LHCN-M2 (cell line): ENCODE results near the gene STUB1. TPM values are rescaled to one million over a fixed set of nuclear protein-coding genes. Genes with fewer than 3 reads are reported as not detected.
A peak's percentile ranks its signal among the peaks of the same experiment; 100 is the strongest.

Experiments used
- DNase-seq: peaks from one replicate; pipeline ENCODE4 v3.0.0-alpha.2; 2012; ENCODE audit warnings: low read depth
- total RNA-seq: library from RNA; depleted of rRNA; stranded (reverse); fragments of >200 nt; gene quantifications from 2 replicates; pipeline ENCODE4 v1.2.3, GENCODE V29; 2014

The STUB1 gene
- total RNA-seq, 1 experiment from 2014 or later: 287 TPM

- no peak for DNase-seq
Measured at GRCh38 chr16:694187-694862, 14.1 kb downstream of the STUB1 start.

- no peak for DNase-seq
Measured at GRCh38 chr16:694863-695354, 14.7 kb downstream of the STUB1 start.

GRCh38 chr16:695355-696089, 15.3 kb downstream of the STUB1 start:
- DNase-seq: no peak

GRCh38 chr16:698911-699671, 18.9 kb downstream of the STUB1 start:
- no peak for DNase-seq

GRCh38 chr16:700684-701584, 20.7 kb downstream of the STUB1 start:
- no peak for DNase-seq

- DNase-seq: no peak
Measured at GRCh38 chr16:702341-702740, 22.1 kb downstream of the STUB1 start.

- no peak for DNase-seq
Measured at GRCh38 chr16:703406-703805, 23.2 kb downstream of the STUB1 start.

GRCh38 chr16:704047-704446, 23.8 kb downstream of the STUB1 start:
- DNase-seq: no peak

- DNase-seq: no peak
Measured at GRCh38 chr16:704552-705380, 24.6 kb downstream of the STUB1 start.

- DNase-seq: no peak
Measured at GRCh38 chr16:705431-706188, 25.4 kb downstream of the STUB1 start, which contains the start of gene FBXL16. FBXL16 (minus strand) TSS chr16:705801; CDS start chr16:697405, 8,396 bp downstream.

- no peak for DNase-seq
Measured at GRCh38 chr16:706189-707061, 26.2 kb downstream of the STUB1 start.

- peak; percentile 22 for DNase-seq
Measured at GRCh38 chr16:707062-707538, 26.9 kb downstream of the STUB1 start.

- DNase-seq: no peak
Measured at GRCh38 chr16:708019-708418, 27.8 kb downstream of the STUB1 start.

- no peak for DNase-seq
Measured at GRCh38 chr16:708959-709358, 28.7 kb downstream of the STUB1 start.

- DNase-seq: peak; percentile 93
Measured at GRCh38 chr16:709566-710499, 29.6 kb downstream of the STUB1 start.

- DNase-seq: no peak
Measured at GRCh38 chr16:710500-711075, 30.4 kb downstream of the STUB1 start.

GRCh38 chr16:711084-711483, 30.9 kb downstream of the STUB1 start:
- no peak for DNase-seq
